Ovary (tissue), 1 donor: ENCODE results near the gene PAK5.

Experiments
- EP300 ChIP-seq: sonication (generic); formaldehyde crosslinking; IDR thresholded peaks from one replicate; pipeline ENCODE4 v1.6.1; 2017; ENCODE audit warnings: antibody characterized with exemption
- POLR2A ChIP-seq: fragments of 450-650 bp; IDR thresholded peaks from one replicate; pipeline ENCODE4 v1.6.1; 2017; ENCODE audit warnings: antibody characterized with exemption, mild to moderate bottlenecking, moderate library complexity

- TF ChIP-seq POLR2A = no peak
- TF ChIP-seq EP300 = no peak
These were observed 295.7 kb downstream of the PAK5 start for GRCh38 chr20:9543214-9543613.
